GM18909 (cell line): Measurements from ENCODE around the gene ATP13A1.
"Not testable (repeated sequence)": the region's sequence is repeated elsewhere in the genome, so short reads cannot be mapped to it uniquely, and the experiment has no call there.

Experiments used
- ATAC-seq: cut with Tn5 transposase; IDR thresholded peaks from one replicate; pipeline ENCODE4 v1.9.1; 2021; ENCODE audit warnings: mild to moderate bottlenecking; ENCODE audit not compliant: unreplicated experiment, poor library complexity

The ATP13A1 gene

GRCh38 chr19:19663256-19664120 lies at the start of gene ATP13A1:
Gene ATP13A1 (minus strand): TSS chr19:19663676. CDS start chr19:19663666, 10 bp downstream.
- peak; percentile 73 for ATAC-seq

- no peak for ATAC-seq
Measured at GRCh38 chr19:19711934-19712828, 48.7 kb upstream of the ATP13A1 start.

- no peak for ATAC-seq
Measured at GRCh38 chr19:19711306-19711933, 47.9 kb upstream of the ATP13A1 start.

GRCh38 chr19:19710506-19710905 lies 47.0 kb upstream of the ATP13A1 start:
- ATAC-seq: no peak

- ATAC-seq: no peak
Measured at GRCh38 chr19:19704836-19705235, 41.4 kb upstream of the ATP13A1 start.

GRCh38 chr19:19700493-19700892 lies 37.0 kb upstream of the ATP13A1 start:
- not testable (repeated sequence) for ATAC-seq

- no peak for ATAC-seq
Measured at GRCh38 chr19:19697589-19697988, 34.1 kb upstream of the ATP13A1 start.

GRCh38 chr19:19696386-19696785 lies 32.9 kb upstream of the ATP13A1 start:
- no peak for ATAC-seq

GRCh38 chr19:19691683-19692082 lies 28.2 kb upstream of the ATP13A1 start:
- no peak for ATAC-seq

GRCh38 chr19:19689023-19689422 lies 25.5 kb upstream of the ATP13A1 start:
- not testable (repeated sequence) for ATAC-seq

- ATAC-seq: no peak
Measured at GRCh38 chr19:19687090-19687489, 23.6 kb upstream of the ATP13A1 start.

GRCh38 chr19:19686580-19686979 lies 23.1 kb upstream of the ATP13A1 start:
- ATAC-seq: no peak

- not testable (repeated sequence) for ATAC-seq
Measured at GRCh38 chr19:19686119-19686518, 22.6 kb upstream of the ATP13A1 start.

GRCh38 chr19:19679176-19680073 lies 15.9 kb upstream of the ATP13A1 start:
- no peak for ATAC-seq

- no peak for ATAC-seq
Measured at GRCh38 chr19:19677579-19677978, 14.1 kb upstream of the ATP13A1 start.

- ATAC-seq: no peak
Measured at GRCh38 chr19:19674315-19674714, 10.8 kb upstream of the ATP13A1 start.

GRCh38 chr19:19672816-19673215 lies 9.3 kb upstream of the ATP13A1 start:
- no peak for ATAC-seq

GRCh38 chr19:19670070-19670551 lies 6.6 kb upstream of the ATP13A1 start:
- no peak for ATAC-seq

GRCh38 chr19:19668230-19669012 lies 4.9 kb upstream of the ATP13A1 start, which contains the start of gene ZNF101:
Gene ZNF101 (plus strand): TSS chr19:19668839. CDS start chr19:19668964, 125 bp downstream.
- ATAC-seq: peak; percentile 74
